ENCODE measurements around the gene DLST.
A peak's percentile ranks its signal among the peaks of the same experiment; 100 is the strongest.

The DLST gene

GRCh38 chr14:74881431-74882102, at the start of gene DLST:
TSS of gene DLST (plus strand) at chr14:74881916. CDS start at chr14:74881954, 38 bp downstream.
- DNase-seq (ENCODE audit: low read depth), result peak; percentile 64

GRCh38 chr14:74832849-74833248, 48.9 kb upstream of the DLST start:
- DNase-seq (ENCODE audit: low read depth), result no peak

DNA sequence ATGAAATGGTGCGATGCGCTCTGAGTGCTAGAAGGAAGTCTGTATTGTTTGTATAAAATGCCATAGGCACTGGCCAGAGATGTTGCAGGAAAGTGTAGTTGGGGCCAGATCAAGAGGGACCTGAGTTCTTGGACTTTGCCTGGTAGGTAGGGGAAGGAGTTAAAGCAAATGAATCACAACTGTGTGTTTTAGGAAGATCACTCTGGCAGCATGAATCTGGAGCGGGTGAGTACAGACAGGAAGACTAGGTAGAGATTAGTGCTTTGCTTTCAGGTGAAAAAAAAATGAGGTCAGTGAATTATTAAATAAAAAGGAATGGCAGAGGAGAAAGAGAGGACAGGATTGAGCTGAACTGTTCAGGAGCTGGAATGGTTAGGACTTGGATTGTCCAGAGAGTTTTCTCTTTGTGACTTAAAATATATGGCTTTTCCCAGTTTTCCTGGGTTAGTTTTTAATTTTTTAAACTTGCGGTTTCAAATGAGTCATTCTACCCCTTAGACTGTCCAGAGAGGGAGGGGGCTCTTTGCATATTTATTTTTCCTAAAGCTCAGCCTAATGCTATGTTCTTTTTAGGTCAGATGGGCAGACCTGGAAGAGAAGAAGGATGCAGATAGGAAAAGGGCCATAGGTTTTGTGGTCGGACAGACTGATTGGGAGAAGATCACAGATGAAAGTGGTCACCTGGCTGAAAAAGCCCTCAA, 46.9 kb upstream of the DLST start:
- DNase-seq (ENCODE audit: low read depth), result no peak

GRCh38 chr14:74835645-74836250, 46.0 kb upstream of the DLST start:
- no peak for DNase-seq (ENCODE audit: low read depth)

GRCh38 chr14:74836251-74836960, 45.3 kb upstream of the DLST start:
- no peak for DNase-seq (ENCODE audit: low read depth)

DNA sequence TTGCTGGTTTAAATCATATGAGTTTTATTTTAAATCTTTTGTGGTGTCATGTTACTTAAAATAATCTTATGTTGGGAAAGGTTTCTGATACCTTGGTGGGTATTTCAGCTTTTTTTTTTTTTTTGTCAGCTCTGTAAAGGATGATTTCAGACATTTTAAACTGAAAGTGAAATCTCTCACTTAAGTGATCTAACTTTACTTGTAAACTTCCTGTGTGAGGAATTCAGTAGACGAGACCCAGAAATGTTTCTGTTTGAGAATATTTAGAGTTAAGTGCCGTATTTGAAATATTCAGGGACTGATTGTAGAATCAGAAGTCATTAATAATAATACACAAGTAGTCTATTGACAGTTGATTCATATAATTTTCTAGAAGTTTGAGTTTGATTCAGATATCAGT, 43.5 kb upstream of the DLST start:
- DNase-seq (ENCODE audit: low read depth), result no peak

DNA sequence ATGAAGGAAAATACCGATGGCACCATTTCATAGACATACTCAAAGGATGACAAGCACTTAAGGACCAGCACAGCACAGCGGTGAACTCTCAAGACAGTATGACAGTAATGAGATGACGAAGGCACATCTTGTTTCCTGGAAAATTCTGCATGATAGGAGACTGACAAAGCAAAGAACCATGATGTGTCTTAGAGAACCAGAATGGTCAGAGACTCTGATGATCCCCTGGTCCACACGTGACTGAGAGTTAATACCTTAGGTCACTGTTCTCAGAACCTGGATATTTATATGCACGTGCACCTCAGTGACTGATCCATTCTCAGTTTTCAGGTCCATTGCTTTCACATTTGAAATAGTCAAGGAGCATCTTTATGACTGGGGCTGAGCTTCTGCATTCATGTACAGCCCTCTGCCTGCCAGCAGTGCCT, 41.1 kb upstream of the DLST start:
- DNase-seq (ENCODE audit: low read depth), result no peak

DNA sequence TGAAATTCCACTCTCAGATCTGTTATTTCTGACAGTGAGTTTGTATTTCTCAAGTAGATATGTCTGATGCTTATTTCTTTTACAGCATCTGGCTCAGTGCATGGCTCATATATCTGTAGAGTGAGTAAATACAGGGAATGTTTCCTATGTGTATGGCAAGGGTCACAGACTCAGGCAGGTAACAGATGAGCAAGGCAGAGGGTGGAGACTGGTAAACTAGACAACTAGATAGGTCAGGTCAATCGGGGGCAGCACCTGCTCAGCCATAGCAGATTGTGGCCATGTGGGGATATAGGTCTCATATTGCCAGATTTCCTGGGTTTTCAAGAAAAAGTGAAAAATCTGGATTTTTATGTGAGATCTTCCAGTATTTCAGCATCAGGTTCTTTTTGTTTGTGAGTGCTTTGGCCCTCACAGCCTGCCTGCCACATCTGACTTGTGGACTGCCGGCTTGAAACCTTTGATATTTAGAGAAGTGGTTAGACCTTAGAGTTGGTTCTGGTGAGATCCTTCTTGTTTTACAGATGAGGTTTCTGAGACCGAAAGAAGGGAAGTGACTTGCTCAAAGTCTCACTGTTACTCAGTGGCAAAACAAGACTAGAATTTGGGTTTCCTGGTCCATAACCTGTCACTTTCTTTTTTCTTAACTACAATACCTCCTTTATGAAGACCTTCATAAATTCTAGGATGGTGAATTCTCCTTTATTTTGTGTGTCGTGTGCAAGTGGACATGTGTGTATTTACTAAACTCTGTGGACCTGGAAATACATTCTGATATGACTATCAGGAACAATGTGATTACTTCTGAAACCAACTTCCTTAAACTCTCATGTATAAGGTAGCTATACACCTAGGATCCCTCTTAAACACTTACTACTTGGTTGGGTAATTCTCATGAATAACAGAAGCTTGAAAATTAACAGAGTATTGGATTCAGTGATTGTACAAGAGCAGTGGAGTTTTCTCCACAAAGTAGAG, 40.2 kb upstream of the DLST start:
- DNase-seq (ENCODE audit: low read depth), result no peak

GRCh38 chr14:74843653-74844052, 38.1 kb upstream of the DLST start:
- DNase-seq (ENCODE audit: low read depth), result no peak

DNA sequence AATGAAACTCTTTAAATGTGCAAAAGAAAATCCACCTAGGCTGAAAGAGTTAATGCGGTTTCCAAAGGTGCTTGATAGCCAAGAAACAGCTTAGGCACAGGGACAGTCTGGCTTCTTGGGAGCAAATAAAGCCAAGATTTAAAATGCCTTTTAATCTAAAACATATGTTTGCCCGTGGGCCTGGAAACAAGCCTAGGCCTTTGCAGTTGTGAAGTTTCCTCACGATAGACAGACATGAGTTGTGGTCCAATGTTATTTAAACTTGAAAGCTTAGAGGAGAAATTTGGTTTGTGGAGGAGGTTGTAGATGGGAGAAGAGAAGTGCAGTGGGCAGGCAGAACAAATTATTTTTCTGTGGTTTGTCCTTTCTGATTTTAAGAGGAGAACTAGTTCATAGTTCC, 35.5 kb upstream of the DLST start:
- DNase-seq (ENCODE audit: low read depth), result no peak

- no peak for DNase-seq (ENCODE audit: low read depth)
These were observed 34.6 kb upstream of the DLST start for GRCh38 chr14:74846968-74847665.

DNA sequence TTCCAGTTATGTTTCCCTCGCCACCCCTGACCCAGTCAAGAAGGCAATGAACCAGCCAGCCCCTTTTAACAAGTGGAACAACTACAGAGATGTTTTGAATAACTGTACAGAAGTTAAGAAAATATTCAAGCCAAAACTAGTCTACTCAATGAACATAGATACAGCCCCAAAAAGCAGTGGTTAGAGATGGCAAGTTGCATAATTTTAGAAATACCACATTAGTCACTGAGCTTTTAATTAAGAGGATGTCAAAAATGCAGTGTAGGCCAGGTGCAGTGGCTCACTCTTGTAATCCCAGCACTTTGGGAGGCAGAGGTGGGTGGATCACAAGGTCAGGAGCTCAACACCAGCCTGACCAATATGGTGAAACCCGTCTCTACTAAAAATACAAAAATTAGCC, 32.9 kb upstream of the DLST start:
- DNase-seq (ENCODE audit: low read depth), result no peak

GRCh38 chr14:74852922-74853530, 28.7 kb upstream of the DLST start:
- DNase-seq (ENCODE audit: low read depth), result no peak

GRCh38 chr14:74853581-74853980, 28.1 kb upstream of the DLST start:
- no peak for DNase-seq (ENCODE audit: low read depth)

DNA sequence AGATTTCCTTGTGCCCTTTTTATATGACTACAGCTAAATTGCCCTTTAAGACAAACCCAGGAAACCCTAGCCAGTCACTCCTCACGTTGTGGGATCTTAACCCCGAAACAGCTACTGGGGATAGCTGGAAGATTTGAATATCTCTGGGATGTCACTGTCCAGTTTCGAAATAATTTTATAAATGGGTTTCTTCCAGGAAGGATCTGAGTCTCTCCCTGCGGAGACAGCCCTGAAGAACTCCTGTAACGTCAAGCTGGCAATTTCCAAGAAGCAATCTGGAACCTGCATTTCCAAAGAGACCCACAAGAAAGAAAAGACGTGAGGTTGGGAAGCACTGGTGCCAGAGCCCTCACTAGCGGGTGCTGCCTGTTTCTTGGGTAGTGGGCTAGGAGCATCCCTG, 26.7 kb upstream of the DLST start:
- no peak for DNase-seq (ENCODE audit: low read depth)

GRCh38 chr14:74855945-74856344, 25.8 kb upstream of the DLST start:
- DNase-seq (ENCODE audit: low read depth), result no peak

- DNase-seq (ENCODE audit: low read depth), result no peak
These were observed 25.4 kb upstream of the DLST start for GRCh38 chr14:74856366-74856765.

DNA sequence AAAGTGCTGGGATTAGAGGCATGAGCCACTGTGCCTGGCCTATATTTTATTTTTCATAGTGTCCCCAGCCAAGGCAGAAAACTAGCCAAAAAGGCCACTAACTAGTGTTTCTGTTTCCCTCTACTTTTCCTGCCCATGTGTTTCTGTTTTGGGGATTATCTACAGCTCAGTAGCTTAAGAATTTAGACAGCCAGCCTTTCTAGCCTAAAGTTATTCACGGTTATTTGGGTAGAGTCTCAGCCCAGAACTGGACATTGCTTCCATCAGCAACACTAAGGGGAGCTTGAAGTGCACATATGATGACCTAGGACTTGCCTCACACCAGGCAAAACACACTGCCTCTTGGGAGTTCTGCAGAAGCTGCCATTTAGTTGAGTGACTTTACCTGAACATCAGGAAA, 23.7 kb upstream of the DLST start:
- DNase-seq (ENCODE audit: low read depth), result no peak

- no peak for DNase-seq (ENCODE audit: low read depth)
These were observed 21.8 kb upstream of the DLST start for GRCh38 chr14:74859757-74860552.
